HepG2 (cell line): ENCODE data around the gene PHF23. TPM values are rescaled to one million over a fixed set of nuclear protein-coding genes. Genes with fewer than 3 reads are reported as not detected.

Experiments
- AHR ChIP-seq: IDR thresholded peaks from 2 replicates; pipeline ENCODE4 v1.6.1; 2018; ENCODE audit warnings: missing genetic modification reagents, missing compliant biosample characterization
- ARNTL ChIP-seq: sonication (generic); formaldehyde crosslinking; IDR thresholded peaks from 2 replicates; pipeline ENCODE4 v1.4.0; 2020; ENCODE audit warnings: mild to moderate bottlenecking, missing genetic modification reagents
- BHLHE40 ChIP-seq: IDR thresholded peaks from 2 replicates; pipeline ENCODE4 v1.6.1; 2011; ENCODE audit warnings: low read length, improper control_type of control experiment
- EED ChIP-seq: sonication (generic); formaldehyde crosslinking; IDR thresholded peaks from 2 replicates; pipeline ENCODE4 v1.5.0; 2020; ENCODE audit warnings: mild to moderate bottlenecking, missing genetic modification reagents
- FOXA1 ChIP-seq, 2 experiments: fragments of 450-650 bp in 1 of 2; sonication (generic) in 1 of 2; formaldehyde crosslinking in 1 of 2; IDR thresholded peaks; 2 replicates each; pipeline versions ENCODE4 v1.4.0 to v1.6.1; 2016 to 2020; ENCODE audit warnings: missing genetic modification reagents in 1 of 2
- FOXK2 ChIP-seq: fragments of 450-650 bp; IDR thresholded peaks from 2 replicates; pipeline ENCODE4 v1.6.1; 2016
- GFI1 ChIP-seq: sonication (generic); formaldehyde crosslinking; IDR thresholded peaks from 2 replicates; pipeline ENCODE4 v1.5.0; 2020; ENCODE audit warnings: missing genetic modification reagents, mild to moderate bottlenecking, borderline replicate concordance
- HOXA5 ChIP-seq: sonication (generic); formaldehyde crosslinking; IDR thresholded peaks from 2 replicates; pipeline ENCODE4 v1.4.0; 2020; ENCODE audit warnings: missing genetic modification reagents
- NFKBIZ ChIP-seq: IDR thresholded peaks from 2 replicates; pipeline ENCODE4 v1.6.1; 2018; ENCODE audit warnings: missing genetic modification reagents, missing compliant biosample characterization
- NFYB ChIP-seq: sonication (generic); formaldehyde crosslinking; IDR thresholded peaks from 2 replicates; pipeline ENCODE4 v1.4.0; 2020; ENCODE audit warnings: missing genetic modification reagents
- SP5 ChIP-seq: IDR thresholded peaks from 2 replicates; pipeline ENCODE4 v1.6.1; 2016; ENCODE audit warnings: low read depth, borderline replicate concordance
- TAF15 ChIP-seq: fragments of 200-400 bp; formaldehyde crosslinking; IDR thresholded peaks from one replicate; pipeline ENCODE4 v1.6.1; 2018; ENCODE audit warnings: mild to moderate bottlenecking, low read depth, low read length; ENCODE audit not compliant: poor library complexity, severe bottlenecking
- ZNF230 ChIP-seq: sonication (generic); formaldehyde crosslinking; IDR thresholded peaks from 2 replicates; pipeline ENCODE4 v1.4.0; 2020; ENCODE audit warnings: mild to moderate bottlenecking, missing genetic modification reagents
- ZNF263 ChIP-seq: sonication (generic); formaldehyde crosslinking; IDR thresholded peaks from 2 replicates; pipeline ENCODE4 v1.4.0; 2020; ENCODE audit warnings: missing genetic modification reagents
- ZNF326 ChIP-seq: sonication (generic); formaldehyde crosslinking; IDR thresholded peaks from 2 replicates; pipeline ENCODE4 v1.4.0; 2020; ENCODE audit warnings: missing genetic modification reagents, borderline replicate concordance
- ZNF451 ChIP-seq: sonication (generic); formaldehyde crosslinking; IDR thresholded peaks from 2 replicates; pipeline ENCODE4 v1.5.0; 2020; ENCODE audit warnings: mild to moderate bottlenecking, missing genetic modification reagents
- ZNF616 ChIP-seq: sonication (generic); formaldehyde crosslinking; IDR thresholded peaks from 2 replicates; pipeline ENCODE4 v1.5.0; 2020; ENCODE audit warnings: low read depth, mild to moderate bottlenecking, missing genetic modification reagents
- ZSCAN9 ChIP-seq: IDR thresholded peaks from 2 replicates; pipeline ENCODE4 v1.6.1; 2016; ENCODE audit warnings: borderline replicate concordance
- polyA plus RNA-seq, 8 experiments: library from polyadenylated mRNA; depleted of rRNA in 3 of 8; stranded (reverse) in 7 of 8; unstranded in 1 of 8; fragments of >200 nt; fragmentation: Illumina TruSeq in 4 of 8; extraction: Trizol in 4 of 8; gene quantifications; 2 replicates each; pipeline versions ENCODE4 v1.2.1 to v1.2.3, GENCODE V29; 2011 to 2016; ENCODE audit warnings: low read depth in 4 of 8, missing spikeins in 1 of 8, mixed read lengths in 1 of 8; ENCODE audit not compliant: insufficient read depth in 1 of 8
- total RNA-seq, 5 experiments: library from RNA; depleted of rRNA; stranded (reverse); fragments of >200 nt; fragmentation: Illumina TruSeq; extraction: Trizol; gene quantifications; 2 replicates each; pipeline ENCODE4 v1.2.3, GENCODE V29; 2016; ENCODE audit warnings: low read depth in 1 of 5
- TF ChIP-seq, protein P1 (sequence below), 2 experiments: IDR thresholded peaks; 2 replicates each; pipeline ENCODE4 v1.6.1; 2011 to 2012; ENCODE audit warnings: low read length in 2 of 2, borderline replicate concordance in 1 of 2, low read depth in 1 of 2, mild to moderate bottlenecking in 1 of 2, moderate library complexity in 1 of 2
- TF ChIP-seq, protein P2 (sequence below): sonication (generic); formaldehyde crosslinking; IDR thresholded peaks from 2 replicates; pipeline ENCODE4 v1.8.0; 2022; ENCODE audit warnings: missing genetic modification reagents, low read depth, mild to moderate bottlenecking, borderline replicate concordance
- TF ChIP-seq, protein P3 (sequence below): sonication (generic); formaldehyde crosslinking; IDR thresholded peaks from 2 replicates; pipeline ENCODE4 v1.5.1; 2020; ENCODE audit warnings: missing genetic modification reagents, mild to moderate bottlenecking, borderline replicate concordance
- TF ChIP-seq, protein P4 (sequence below): sonication (generic); formaldehyde crosslinking; IDR thresholded peaks from 2 replicates; pipeline ENCODE4 v1.4.0; 2020; ENCODE audit warnings: missing genetic modification reagents

PHF23 gene
- total and polyA plus RNA-seq, 2 of the 13 experiments (the other 11 are each of a cell fraction or from before 2014, with no cell fraction given), result 27.6 to 33.2 TPM

DNA sequence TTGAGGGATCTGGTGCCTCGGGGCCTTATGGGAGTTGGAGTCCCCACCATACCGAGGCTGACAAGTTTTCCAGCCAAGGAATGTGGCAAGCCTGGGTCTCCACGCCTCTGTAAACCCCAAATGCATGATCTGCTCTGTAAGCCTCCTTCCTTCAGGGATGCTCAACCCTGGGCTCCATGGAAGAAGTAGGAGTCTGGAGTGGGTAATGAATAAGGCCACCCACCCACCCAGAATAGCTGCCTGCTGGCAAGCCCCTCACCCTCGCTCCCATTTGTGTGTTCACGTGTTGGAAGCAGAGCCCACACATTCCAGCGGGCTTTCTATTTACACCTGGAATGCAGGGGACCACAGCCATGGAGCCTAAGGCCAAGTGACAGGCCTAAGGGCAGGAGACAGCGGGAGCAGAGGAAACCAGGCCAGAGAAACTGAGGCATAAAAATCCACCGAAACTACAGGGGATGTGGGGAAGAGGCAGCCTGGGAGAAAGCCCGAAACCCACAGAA lies 24.1 kb downstream of the PHF23 start (continued):
- TF ChIP-seq ZNF451 (CRISPR knock-in tag), result no peak
- no peak for TF ChIP-seq EED (CRISPR knock-in tag)
- TF ChIP-seq NFYB (CRISPR knock-in tag), result no peak
- TF ChIP-seq ZNF616 (CRISPR knock-in tag), result no peak
- no peak for TF ChIP-seq AHR (CRISPR knock-in tag)
- no peak for TF ChIP-seq GFI1 (CRISPR knock-in tag)
- TF ChIP-seq ARNTL, result no peak
- no peak for TF ChIP-seq FOXA1 (IDR thresholded peaks at IDR 0.05)
- no peak for TF ChIP-seq FOXA1 (CRISPR knock-in tag; IDR thresholded peaks at IDR 0.05)
- TF ChIP-seq, protein P1, sequence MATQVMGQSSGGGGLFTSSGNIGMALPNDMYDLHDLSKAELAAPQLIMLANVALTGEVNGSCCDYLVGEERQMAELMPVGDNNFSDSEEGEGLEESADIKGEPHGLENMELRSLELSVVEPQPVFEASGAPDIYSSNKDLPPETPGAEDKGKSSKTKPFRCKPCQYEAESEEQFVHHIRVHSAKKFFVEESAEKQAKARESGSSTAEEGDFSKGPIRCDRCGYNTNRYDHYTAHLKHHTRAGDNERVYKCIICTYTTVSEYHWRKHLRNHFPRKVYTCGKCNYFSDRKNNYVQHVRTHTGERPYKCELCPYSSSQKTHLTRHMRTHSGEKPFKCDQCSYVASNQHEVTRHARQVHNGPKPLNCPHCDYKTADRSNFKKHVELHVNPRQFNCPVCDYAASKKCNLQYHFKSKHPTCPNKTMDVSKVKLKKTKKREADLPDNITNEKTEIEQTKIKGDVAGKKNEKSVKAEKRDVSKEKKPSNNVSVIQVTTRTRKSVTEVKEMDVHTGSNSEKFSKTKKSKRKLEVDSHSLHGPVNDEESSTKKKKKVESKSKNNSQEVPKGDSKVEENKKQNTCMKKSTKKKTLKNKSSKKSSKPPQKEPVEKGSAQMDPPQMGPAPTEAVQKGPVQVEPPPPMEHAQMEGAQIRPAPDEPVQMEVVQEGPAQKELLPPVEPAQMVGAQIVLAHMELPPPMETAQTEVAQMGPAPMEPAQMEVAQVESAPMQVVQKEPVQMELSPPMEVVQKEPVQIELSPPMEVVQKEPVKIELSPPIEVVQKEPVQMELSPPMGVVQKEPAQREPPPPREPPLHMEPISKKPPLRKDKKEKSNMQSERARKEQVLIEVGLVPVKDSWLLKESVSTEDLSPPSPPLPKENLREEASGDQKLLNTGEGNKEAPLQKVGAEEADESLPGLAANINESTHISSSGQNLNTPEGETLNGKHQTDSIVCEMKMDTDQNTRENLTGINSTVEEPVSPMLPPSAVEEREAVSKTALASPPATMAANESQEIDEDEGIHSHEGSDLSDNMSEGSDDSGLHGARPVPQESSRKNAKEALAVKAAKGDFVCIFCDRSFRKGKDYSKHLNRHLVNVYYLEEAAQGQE (IDR thresholded peaks at IDR 0.05; ENCODE audit: borderline replicate concordance in 1 of 2, low read depth in 1 of 2, low read length in 2 of 2), result no peak
- TF ChIP-seq ZSCAN9 (CRISPR knock-in tag), result no peak
- 0 out of 2 replicates have a peak, but pooled peaks have one; percentile 8 for TF ChIP-seq HOXA5 (CRISPR knock-in tag)
- TF ChIP-seq NFKBIZ (CRISPR knock-in tag), result no peak
- TF ChIP-seq SP5 (CRISPR knock-in tag), result no peak
- TF ChIP-seq ZNF326 (CRISPR knock-in tag), result no peak
- TF ChIP-seq, protein P2, sequence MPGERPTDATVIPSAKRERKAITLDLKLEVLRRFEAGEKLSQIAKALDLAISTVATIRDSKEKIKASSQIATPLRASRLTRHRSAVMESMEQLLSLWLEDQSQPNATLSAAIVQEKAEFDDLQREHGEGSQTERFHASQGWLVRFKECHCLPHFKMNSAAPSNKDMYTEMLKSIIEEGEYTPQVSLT (CRISPR knock-in tag), result no peak
- TF ChIP-seq TAF15, result no peak
- 0 out of 2 replicates have a peak, but pooled peaks have one; percentile 39 for TF ChIP-seq ZNF263 (CRISPR knock-in tag)
- TF ChIP-seq, protein P3, sequence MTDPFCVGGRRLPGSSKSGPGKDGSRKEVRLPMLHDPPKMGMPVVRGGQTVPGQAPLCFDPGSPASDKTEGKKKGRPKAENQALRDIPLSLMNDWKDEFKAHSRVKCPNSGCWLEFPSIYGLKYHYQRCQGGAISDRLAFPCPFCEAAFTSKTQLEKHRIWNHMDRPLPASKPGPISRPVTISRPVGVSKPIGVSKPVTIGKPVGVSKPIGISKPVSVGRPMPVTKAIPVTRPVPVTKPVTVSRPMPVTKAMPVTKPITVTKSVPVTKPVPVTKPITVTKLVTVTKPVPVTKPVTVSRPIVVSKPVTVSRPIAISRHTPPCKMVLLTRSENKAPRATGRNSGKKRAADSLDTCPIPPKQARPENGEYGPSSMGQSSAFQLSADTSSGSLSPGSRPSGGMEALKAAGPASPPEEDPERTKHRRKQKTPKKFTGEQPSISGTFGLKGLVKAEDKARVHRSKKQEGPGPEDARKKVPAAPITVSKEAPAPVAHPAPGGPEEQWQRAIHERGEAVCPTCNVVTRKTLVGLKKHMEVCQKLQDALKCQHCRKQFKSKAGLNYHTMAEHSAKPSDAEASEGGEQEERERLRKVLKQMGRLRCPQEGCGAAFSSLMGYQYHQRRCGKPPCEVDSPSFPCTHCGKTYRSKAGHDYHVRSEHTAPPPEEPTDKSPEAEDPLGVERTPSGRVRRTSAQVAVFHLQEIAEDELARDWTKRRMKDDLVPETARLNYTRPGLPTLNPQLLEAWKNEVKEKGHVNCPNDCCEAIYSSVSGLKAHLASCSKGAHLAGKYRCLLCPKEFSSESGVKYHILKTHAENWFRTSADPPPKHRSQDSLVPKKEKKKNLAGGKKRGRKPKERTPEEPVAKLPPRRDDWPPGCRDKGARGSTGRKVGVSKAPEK, result no peak
- no peak for TF ChIP-seq FOXK2
- peak; percentile 59 for TF ChIP-seq BHLHE40
- TF ChIP-seq, protein P4, sequence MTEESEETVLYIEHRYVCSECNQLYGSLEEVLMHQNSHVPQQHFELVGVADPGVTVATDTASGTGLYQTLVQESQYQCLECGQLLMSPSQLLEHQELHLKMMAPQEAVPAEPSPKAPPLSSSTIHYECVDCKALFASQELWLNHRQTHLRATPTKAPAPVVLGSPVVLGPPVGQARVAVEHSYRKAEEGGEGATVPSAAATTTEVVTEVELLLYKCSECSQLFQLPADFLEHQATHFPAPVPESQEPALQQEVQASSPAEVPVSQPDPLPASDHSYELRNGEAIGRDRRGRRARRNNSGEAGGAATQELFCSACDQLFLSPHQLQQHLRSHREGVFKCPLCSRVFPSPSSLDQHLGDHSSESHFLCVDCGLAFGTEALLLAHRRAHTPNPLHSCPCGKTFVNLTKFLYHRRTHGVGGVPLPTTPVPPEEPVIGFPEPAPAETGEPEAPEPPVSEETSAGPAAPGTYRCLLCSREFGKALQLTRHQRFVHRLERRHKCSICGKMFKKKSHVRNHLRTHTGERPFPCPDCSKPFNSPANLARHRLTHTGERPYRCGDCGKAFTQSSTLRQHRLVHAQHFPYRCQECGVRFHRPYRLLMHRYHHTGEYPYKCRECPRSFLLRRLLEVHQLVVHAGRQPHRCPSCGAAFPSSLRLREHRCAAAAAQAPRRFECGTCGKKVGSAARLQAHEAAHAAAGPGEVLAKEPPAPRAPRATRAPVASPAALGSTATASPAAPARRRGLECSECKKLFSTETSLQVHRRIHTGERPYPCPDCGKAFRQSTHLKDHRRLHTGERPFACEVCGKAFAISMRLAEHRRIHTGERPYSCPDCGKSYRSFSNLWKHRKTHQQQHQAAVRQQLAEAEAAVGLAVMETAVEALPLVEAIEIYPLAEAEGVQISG, result no peak; the same call in 1 of the 2 replicates
- 0 out of 2 replicates have a peak, but pooled peaks have one; percentile 10 for TF ChIP-seq ZNF230
